Measurements from ENCODE around the gene CYTIP. TPM values are rescaled to one million over a fixed set of nuclear protein-coding genes. Genes with fewer than 3 reads are reported as not detected.
A peak's percentile ranks its signal among the peaks of the same experiment; 100 is the strongest.

Gene CYTIP
- total RNA-seq, 5 donors from 2014 or later (not counting 1 experiment from before 2014, with no cell fraction given): 264 to 465 (median 273) TPM

GRCh38 chr2:157487271-157487610 lies 43.4 kb upstream of the CYTIP start:
- ChIA-PET CTCF (interaction anchor here in 1 of 2 donors (0.6 to 0.7 kb wide), 2 partner anchors 169 to 725 kb away, joined by 3 read pairs; no protein-coding TSS in a partner anchor), POLR2A (interaction anchor here in 1 of 2 donors (1.0 kb wide), 1 partner anchor 28 kb away, joined by 4 read pairs; no protein-coding TSS in a partner anchor)
- ATAC-seq (replicated peaks in 1 of 4): no peak
- peak overlapping the region; percentile 4 to 39 for H3K27ac Mint-ChIP-seq
- WGBS (ENCODE audit: insufficient coverage): no CpG with 5 or more reads among the region's 1 CpG
- Histone ChIP-seq H3K27me3 (replicated peaks in 1 of 2; ENCODE audit: control insufficient read depth in 2 of 2, extremely low read depth in 1 of 2, insufficient read depth in 2 of 2, low read length in 1 of 2) (no peaks in the 10 kb centered on the region), H3K9me3 (no peaks in the 10 kb centered on the region), H3K36me3 (ENCODE audit: control insufficient read depth in 2 of 2, extremely low read depth in 1 of 2, insufficient read depth in 1 of 2, low read length in 1 of 2) (no peaks in the 10 kb centered on the region), H3K27ac (ENCODE audit: low read length) (no peak overlapping the region), H3K4me1 (ENCODE audit: control insufficient read depth in 1 of 2, extremely low read depth in 1 of 2, insufficient read depth in 2 of 2, low read length in 2 of 2) (peaks cover 0 to 1% of the 10 kb centered on the region in 2 experiments), H3K4me3 (ENCODE audit: control insufficient read depth in 1 of 2, extremely low read depth in 1 of 2, low read length in 1 of 2) (no peak overlapping the region)
- H3K27me3 Mint-ChIP-seq: no peaks in the 10 kb centered on the region
- H3K36me3 Mint-ChIP-seq: no peaks in the 10 kb centered on the region
- H3K4me1 Mint-ChIP-seq: peaks cover 50 to 52% (median 52%) of the 10 kb centered on the region in 3 donors
- no peaks in the 10 kb centered on the region for H3K9me3 Mint-ChIP-seq
- H3K4me3 Mint-ChIP-seq: peak overlapping the region in 1 of 3 donors; percentile 16
- DNase-seq: no peak

- DNase-seq: no peak
- CTCF ChIA-PET: interaction anchor here in 1 of 2 donors (0.6 kb wide), 1 partner anchor 724 kb away, joined by 3 read pairs; no protein-coding TSS in a partner anchor
- no peak overlapping the region for H3K27ac ChIP-seq (ENCODE audit: low read length)
- POLR2A ChIA-PET: interaction anchor here in 1 of 2 donors (0.8 to 1.0 kb wide), 2 partner anchors 28 to 42 kb away, joined by 4 read pairs; no protein-coding TSS in a partner anchor
- no peaks in the 10 kb centered on the region for H3K27me3 ChIP-seq (replicated peaks in 1 of 2; ENCODE audit: control insufficient read depth in 2 of 2, extremely low read depth in 1 of 2, insufficient read depth in 2 of 2, low read length in 1 of 2)
- no peaks in the 10 kb centered on the region for H3K9me3 Mint-ChIP-seq
- no peaks in the 10 kb centered on the region for H3K36me3 Mint-ChIP-seq
- no peak for ATAC-seq (replicated peaks in 1 of 4)
- H3K9me3 ChIP-seq: no peaks in the 10 kb centered on the region
- no peaks in the 10 kb centered on the region for H3K27me3 Mint-ChIP-seq
- 92% methylated on average over 1 of the region's 4 CpGs for WGBS (ENCODE audit: insufficient coverage)
- H3K4me1 ChIP-seq (ENCODE audit: control insufficient read depth in 1 of 2, extremely low read depth in 1 of 2, insufficient read depth in 2 of 2, low read length in 2 of 2): no peaks in the 10 kb centered on the region
- no peaks in the 10 kb centered on the region for H3K36me3 ChIP-seq (ENCODE audit: control insufficient read depth in 2 of 2, extremely low read depth in 1 of 2, insufficient read depth in 1 of 2, low read length in 1 of 2)
- no peak overlapping the region for H3K4me3 ChIP-seq (ENCODE audit: control insufficient read depth in 1 of 2, extremely low read depth in 1 of 2, low read length in 1 of 2)
- H3K27ac Mint-ChIP-seq: peak overlapping the region in 1 of 2 donors; percentile 4
- H3K4me1 Mint-ChIP-seq: peaks cover 45 to 48% (median 47%) of the 10 kb centered on the region in 3 donors
- peak overlapping the region in 1 of 3 donors; percentile 16 for H3K4me3 Mint-ChIP-seq
Measured at GRCh38 chr2:157486596-157487270, 42.8 kb upstream of the CYTIP start.

GRCh38 chr2:157480182-157480961 lies 36.5 kb upstream of the CYTIP start:
- ATAC-seq (replicated peaks in 1 of 4) (no peak), DNase-seq (no peak)
- peak overlapping the region in 1 of 3 donors; percentile 48 for H3K4me3 Mint-ChIP-seq
- H3K4me1 Mint-ChIP-seq: peaks cover 44 to 59% (median 46%) of the 10 kb centered on the region in 3 donors
- no peaks in the 10 kb centered on the region for H3K36me3 Mint-ChIP-seq
- ChIA-PET POLR2A (no interaction called here), CTCF (interaction anchor here in 1 of 2 donors (1.2 kb wide), 1 partner anchor 12 kb away, joined by 4 read pairs; no protein-coding TSS in a partner anchor)
- Histone ChIP-seq H3K9me3 (no peaks in the 10 kb centered on the region), H3K27ac (ENCODE audit: low read length) (no peak overlapping the region), H3K27me3 (replicated peaks in 1 of 2; ENCODE audit: control insufficient read depth in 2 of 2, extremely low read depth in 1 of 2, insufficient read depth in 2 of 2, low read length in 1 of 2) (no peaks in the 10 kb centered on the region), H3K4me3 (ENCODE audit: control insufficient read depth in 1 of 2, extremely low read depth in 1 of 2, low read length in 1 of 2) (no peak overlapping the region), H3K36me3 (ENCODE audit: control insufficient read depth in 2 of 2, extremely low read depth in 1 of 2, insufficient read depth in 1 of 2, low read length in 1 of 2) (no peaks in the 10 kb centered on the region), H3K4me1 (ENCODE audit: control insufficient read depth in 1 of 2, extremely low read depth in 1 of 2, insufficient read depth in 2 of 2, low read length in 2 of 2) (peaks cover 6 to 9% of the 10 kb centered on the region in 2 experiments)
- H3K27me3 Mint-ChIP-seq: no peaks in the 10 kb centered on the region
- 80% methylated on average over 3 of the region's 3 CpGs for WGBS (ENCODE audit: insufficient coverage)
- no peaks in the 10 kb centered on the region for H3K9me3 Mint-ChIP-seq
- H3K27ac Mint-ChIP-seq: peak overlapping the region in 1 of 2 donors; percentile 77

- Histone ChIP-seq H3K9me3 (no peaks in the 10 kb centered on the region), H3K36me3 (ENCODE audit: control insufficient read depth in 2 of 2, extremely low read depth in 1 of 2, insufficient read depth in 1 of 2, low read length in 1 of 2) (no peaks in the 10 kb centered on the region), H3K27ac (ENCODE audit: low read length) (no peak overlapping the region), H3K27me3 (replicated peaks in 1 of 2; ENCODE audit: control insufficient read depth in 2 of 2, extremely low read depth in 1 of 2, insufficient read depth in 2 of 2, low read length in 1 of 2) (no peaks in the 10 kb centered on the region), H3K4me3 (ENCODE audit: control insufficient read depth in 1 of 2, extremely low read depth in 1 of 2, low read length in 1 of 2) (no peak overlapping the region), H3K4me1 (ENCODE audit: control insufficient read depth in 1 of 2, extremely low read depth in 1 of 2, insufficient read depth in 2 of 2, low read length in 2 of 2) (peaks cover 6 to 9% of the 10 kb centered on the region in 2 experiments)
- CTCF ChIA-PET: interaction anchor here (0.5 to 1.1 kb wide), 3 partner anchors 11 to 152 kb away, joined by 3 to 4 read pairs (median 4); partner anchors contain the start of gene CYTIP (in 1 of the 2)
- no peak for DNase-seq
- 91% methylated on average over 3 of the region's 7 CpGs for WGBS (ENCODE audit: insufficient coverage)
- Mint-ChIP-seq H3K4me3 (peak overlapping the region in 2 of 3 donors; percentile 26 to 48), H3K27ac (peak overlapping the region; percentile 7 to 82), H3K27me3 (no peaks in the 10 kb centered on the region), H3K36me3 (no peaks in the 10 kb centered on the region), H3K4me1 (peaks cover 44 to 59% (median 46%) of the 10 kb centered on the region in 3 donors), H3K9me3 (no peaks in the 10 kb centered on the region)
- ATAC-seq (replicated peaks in 1 of 4): no peak
- POLR2A ChIA-PET: interaction anchor here (0.5 to 0.7 kb wide), 2 partner anchors 9 to 38 kb away, joined by 4 to 5 read pairs; no protein-coding TSS in a partner anchor
Measured at GRCh38 chr2:157479081-157480027, 35.5 kb upstream of the CYTIP start.

GRCh38 chr2:157477919-157478318 lies 34.0 kb upstream of the CYTIP start:
- H3K36me3 ChIP-seq (ENCODE audit: control insufficient read depth in 2 of 2, extremely low read depth in 1 of 2, insufficient read depth in 1 of 2, low read length in 1 of 2): no peaks in the 10 kb centered on the region
- no peaks in the 10 kb centered on the region for H3K9me3 ChIP-seq
- no peaks in the 10 kb centered on the region for H3K36me3 Mint-ChIP-seq
- H3K4me1 Mint-ChIP-seq: peaks cover 52 to 67% (median 59%) of the 10 kb centered on the region in 3 donors
- no peaks in the 10 kb centered on the region for H3K27me3 Mint-ChIP-seq
- POLR2A ChIA-PET: no interaction called here
- H3K27me3 ChIP-seq (replicated peaks in 1 of 2; ENCODE audit: control insufficient read depth in 2 of 2, extremely low read depth in 1 of 2, insufficient read depth in 2 of 2, low read length in 1 of 2): no peaks in the 10 kb centered on the region
- no peak for ATAC-seq (replicated peaks in 1 of 4)
- DNase-seq: no peak
- CTCF ChIA-PET: no interaction called here
- H3K9me3 Mint-ChIP-seq: no peaks in the 10 kb centered on the region
- peaks cover 6 to 9% of the 10 kb centered on the region in 2 experiments for H3K4me1 ChIP-seq (ENCODE audit: control insufficient read depth in 1 of 2, extremely low read depth in 1 of 2, insufficient read depth in 2 of 2, low read length in 2 of 2)
- no peak overlapping the region for H3K27ac ChIP-seq (ENCODE audit: low read length)
- H3K4me3 Mint-ChIP-seq: no peak overlapping the region
- no peak overlapping the region for H3K27ac Mint-ChIP-seq
- no peak overlapping the region for H3K4me3 ChIP-seq (ENCODE audit: control insufficient read depth in 1 of 2, extremely low read depth in 1 of 2, low read length in 1 of 2)
